D721Med (cell line): ENCODE results near the gene PLXDC1.
A peak's percentile ranks its signal among the peaks of the same experiment; 100 is the strongest.

Source experiments
- DNase-seq: peaks from one replicate; pipeline ENCODE4 v3.0.0; 2011; ENCODE audit warnings: low spot score; ENCODE audit not compliant: insufficient read length
- FAIRE-seq: peaks from 2 replicates; lab custom pipeline; 2011; peaks lifted over from hg19 to GRCh38; lab: Jason Lieb, UNC
- TF ChIP-seq, protein P1 (sequence below): IDR thresholded peaks from 2 replicates; pipeline ENCODE4 v1.5.1; 2012; ENCODE audit warnings: mild to moderate bottlenecking, control low read depth; ENCODE audit not compliant: insufficient read depth; ENCODE audit errors: missing control alignments

Gene PLXDC1

DNA sequence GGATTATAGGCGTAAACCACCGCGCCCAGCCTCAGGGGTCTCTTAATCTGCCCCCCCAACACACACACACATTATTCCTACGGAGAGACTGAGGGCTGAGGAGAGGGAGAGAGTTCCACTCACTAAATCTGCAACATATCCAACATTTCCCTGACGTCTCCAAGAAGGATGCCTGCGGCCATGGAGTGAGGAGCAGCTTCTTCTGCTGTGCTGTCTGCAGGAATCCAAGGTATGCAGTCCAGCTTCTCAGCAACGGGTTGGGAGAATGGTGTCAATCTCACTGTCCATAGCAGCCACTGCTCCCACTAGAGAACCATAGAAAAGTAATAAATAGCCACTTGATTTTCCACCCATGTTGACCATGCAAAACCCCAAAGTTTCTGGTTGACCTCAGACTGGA is 5.1 kb upstream of the PLXDC1 start:
- DNase-seq (no peak), FAIRE-seq (no peak)
- TF ChIP-seq, protein P1, sequence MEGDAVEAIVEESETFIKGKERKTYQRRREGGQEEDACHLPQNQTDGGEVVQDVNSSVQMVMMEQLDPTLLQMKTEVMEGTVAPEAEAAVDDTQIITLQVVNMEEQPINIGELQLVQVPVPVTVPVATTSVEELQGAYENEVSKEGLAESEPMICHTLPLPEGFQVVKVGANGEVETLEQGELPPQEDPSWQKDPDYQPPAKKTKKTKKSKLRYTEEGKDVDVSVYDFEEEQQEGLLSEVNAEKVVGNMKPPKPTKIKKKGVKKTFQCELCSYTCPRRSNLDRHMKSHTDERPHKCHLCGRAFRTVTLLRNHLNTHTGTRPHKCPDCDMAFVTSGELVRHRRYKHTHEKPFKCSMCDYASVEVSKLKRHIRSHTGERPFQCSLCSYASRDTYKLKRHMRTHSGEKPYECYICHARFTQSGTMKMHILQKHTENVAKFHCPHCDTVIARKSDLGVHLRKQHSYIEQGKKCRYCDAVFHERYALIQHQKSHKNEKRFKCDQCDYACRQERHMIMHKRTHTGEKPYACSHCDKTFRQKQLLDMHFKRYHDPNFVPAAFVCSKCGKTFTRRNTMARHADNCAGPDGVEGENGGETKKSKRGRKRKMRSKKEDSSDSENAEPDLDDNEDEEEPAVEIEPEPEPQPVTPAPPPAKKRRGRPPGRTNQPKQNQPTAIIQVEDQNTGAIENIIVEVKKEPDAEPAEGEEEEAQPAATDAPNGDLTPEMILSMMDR: no peak

DNA sequence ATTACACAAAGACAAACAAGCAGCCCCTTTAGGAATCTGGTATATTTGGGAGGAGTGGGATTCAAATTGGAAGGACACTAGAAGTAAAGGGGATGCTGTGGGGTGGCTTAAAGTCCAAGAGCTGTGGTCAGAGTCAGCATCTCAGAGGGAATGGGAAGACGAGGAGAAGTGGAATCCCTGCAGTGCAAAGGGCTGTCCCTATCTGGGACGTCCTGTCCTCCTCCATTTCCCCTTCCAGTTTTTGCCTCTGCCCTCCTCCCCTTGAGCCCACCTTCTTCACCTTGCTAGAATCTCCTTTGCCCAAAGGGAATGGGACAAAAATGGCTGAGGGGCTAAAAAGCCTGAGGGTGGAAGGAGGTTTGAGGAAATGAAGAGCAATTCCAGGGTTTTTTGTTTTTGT is 4.2 kb upstream of the PLXDC1 start:
- TF ChIP-seq, protein P1: no peak
- FAIRE-seq (no peak), DNase-seq (no peak)

DNA sequence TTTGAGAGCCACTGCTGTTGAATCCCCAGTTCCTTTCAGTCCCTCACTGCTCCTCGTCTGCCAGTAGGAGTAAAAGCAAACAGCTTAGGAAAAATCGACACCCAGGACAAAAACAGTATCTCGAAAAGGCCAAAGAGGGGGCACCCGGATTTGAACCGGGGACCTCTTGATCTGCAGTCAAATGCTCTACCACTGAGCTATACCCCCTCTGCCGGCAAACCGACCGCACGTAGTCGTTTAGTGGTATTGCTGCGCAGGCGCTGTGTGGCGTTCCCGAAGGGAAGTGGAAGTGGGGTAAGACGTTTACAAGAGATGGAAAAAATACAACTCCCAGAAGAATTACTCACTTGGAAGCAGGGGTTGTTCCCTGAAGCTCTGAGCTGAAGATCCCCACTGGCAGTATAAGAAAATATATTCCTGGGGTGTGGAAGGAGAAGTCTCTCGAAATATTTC is 2.2 kb upstream of the PLXDC1 start:
- DNase-seq (no peak), FAIRE-seq (no peak)
- TF ChIP-seq, protein P1: peak; percentile 3

DNA sequence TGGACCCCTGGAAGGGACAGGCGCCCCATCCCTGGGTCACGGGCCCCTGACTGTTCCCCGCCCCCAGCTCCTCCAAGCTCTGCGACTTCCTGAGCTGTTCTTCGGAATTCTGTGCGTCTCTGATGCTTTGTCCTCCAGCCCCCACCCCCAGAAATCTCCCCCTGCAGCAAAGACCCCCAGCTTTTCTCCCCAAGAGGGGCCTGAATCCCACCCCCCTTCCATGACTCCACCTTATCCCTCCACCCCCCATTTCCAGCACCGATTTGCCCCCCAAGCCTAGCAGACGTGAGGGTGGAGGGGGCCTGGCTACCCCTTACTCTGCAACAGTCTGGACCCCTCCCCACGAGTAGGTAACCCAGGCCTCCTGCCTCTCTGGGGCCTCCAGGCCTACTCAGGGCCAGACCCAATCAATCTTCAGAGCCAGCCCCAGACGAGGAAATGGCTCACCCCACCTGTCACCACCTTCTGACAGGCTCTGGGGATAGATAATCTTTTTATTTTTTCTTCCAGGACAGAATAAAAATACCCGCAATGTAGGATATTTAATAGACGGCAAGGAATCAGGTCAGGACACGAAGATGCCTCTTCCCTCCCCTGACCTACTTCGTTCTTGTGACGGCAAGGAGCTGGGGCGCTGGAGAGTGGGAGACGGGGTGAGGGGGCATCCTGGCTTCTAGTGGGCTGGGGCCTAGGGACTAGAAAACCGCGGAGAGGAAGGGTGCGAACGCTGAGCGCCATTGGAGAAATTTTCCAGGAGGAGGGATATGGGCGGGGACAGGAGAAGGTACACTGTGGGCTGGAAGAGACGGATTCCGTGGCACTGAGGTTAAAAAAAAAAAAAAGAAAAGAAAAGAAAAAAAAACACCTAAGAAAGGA is 744 bp upstream of the PLXDC1 start:
- no peak for DNase-seq
- FAIRE-seq: no peak
- TF ChIP-seq, protein P1: no peak

DNA sequence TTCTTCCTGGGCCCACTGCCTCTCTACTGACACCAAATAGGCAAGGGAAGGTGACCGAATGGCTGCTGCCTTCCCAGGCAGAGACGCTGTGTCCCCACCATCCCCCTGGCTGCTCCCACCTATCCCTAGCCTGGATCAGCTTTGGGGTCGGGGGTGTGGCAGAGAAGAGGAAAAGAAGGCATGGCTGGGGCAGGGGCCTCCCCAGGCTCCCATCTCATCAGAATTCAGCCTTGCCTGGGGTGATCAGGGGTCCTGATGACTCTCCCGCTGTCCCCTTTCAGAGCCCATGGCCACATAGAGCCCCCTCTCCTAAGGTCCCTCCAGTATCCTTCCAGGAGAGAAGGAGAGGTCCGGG is 665 bp downstream of the PLXDC1 start:
- TF ChIP-seq, protein P1: no peak
- DNase-seq: no peak
- FAIRE-seq: no peak

DNA sequence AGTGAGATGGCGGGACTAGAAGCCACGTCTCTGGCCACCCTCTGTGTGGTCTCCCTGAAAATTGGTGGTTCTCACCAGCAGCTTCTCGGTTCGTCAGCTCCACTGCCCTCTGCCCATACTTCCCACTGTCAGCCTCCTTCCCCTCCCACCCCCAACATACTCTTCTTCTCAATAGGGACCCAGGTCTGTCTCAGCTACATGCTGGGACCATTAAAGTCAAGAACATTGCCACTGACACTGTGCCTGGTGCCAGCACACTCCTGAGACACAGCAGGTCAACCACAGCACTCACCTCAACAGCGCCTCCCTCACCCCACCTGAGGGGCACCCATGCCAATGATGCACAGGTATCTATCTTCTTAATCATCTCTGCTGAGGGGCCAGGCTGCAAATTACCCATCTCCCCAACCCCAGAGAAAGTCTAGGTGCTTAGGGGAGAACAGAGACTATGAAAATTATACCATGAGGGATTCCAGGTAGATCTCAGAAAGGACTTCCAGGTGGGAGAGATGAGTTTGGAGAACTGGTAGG is 1.3 kb downstream of the PLXDC1 start:
- DNase-seq (no peak), FAIRE-seq (no peak)
- TF ChIP-seq, protein P1: no peak
